Posterior vena cava (tissue), 2 donors: ENCODE measurements around the gene TIGD1. TPM values are rescaled to one million over a fixed set of nuclear protein-coding genes. Genes with fewer than 3 reads are reported as not detected.

ENCODE experiments used
- DNase-seq: peaks from one replicate; pipeline ENCODE4 v3.0.0-alpha.2; 2020; ENCODE audit warnings: low spot score
- intact Hi-C, 2 donors: fragments of 100-400 bp; cut with DNase I; formaldehyde crosslinking; loops; one replicate each; pipeline versions ENCODE4 v1.14.1 to v1.14.2; 2022 to 2023
- total RNA-seq, 2 donors: library from RNA; stranded (reverse); fragmentation: NEBNext Ultra II Directional; extraction: Animal tissue kit (Norgen Biotek cat#: 25700); gene quantifications; one replicate each; pipeline ENCODE4 v1.2.1, GENCODE V29; 2021
- donor health status: DM: yes; HTN: yes; CAD: no.
- donor health status: DM: yes; HTN: yes; CAD: no.

TIGD1 gene
- total RNA-seq, 2 donors from 2014 or later: 2.2 to 3.0 TPM

GRCh38 chr2:232529806-232530547, 20.4 kb downstream of the TIGD1 start:
- intact Hi-C loops: loop anchor here in 1 of 2 donors (10.0 kb wide), 2 partner anchors 85 to 615 kb away; no protein-coding TSS in a partner anchor

DNA sequence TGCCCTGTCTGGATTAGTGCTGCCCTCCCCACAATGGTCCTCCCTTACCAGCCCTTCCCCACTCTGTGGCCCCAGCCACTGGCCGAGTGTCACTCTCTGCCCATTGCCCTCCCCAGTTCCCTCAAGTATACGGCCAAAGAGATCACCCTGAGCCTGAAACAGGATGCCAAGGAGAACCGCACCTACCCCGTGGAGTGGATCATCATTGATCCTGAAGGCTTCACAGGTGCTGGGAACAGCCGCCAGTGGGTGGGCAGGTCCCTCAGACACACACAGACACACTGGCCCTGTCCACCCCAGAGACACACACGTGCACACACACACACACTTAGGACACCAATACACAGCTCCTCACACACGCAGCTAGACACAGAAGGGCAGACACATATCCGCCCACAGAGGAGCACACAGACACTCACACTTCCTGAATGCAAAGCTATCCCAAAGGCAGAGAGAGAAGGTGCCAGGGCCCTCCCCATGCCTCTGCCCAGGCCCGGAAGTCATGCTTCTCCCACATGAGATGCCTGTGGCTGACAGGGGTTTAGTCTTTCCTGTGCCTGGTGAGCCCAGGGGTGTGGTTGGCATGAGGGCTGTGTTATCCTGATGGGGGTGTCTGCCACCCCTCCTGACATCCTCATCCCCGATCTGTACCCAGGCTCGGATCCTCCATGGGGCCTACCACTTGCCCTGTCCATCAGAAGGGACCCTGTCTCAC, 21.5 kb downstream of the TIGD1 start:
- peak; percentile 70 for DNase-seq
- intact Hi-C loops: loop anchor here in 1 of 2 donors (10.0 kb wide), 2 partner anchors 84 to 614 kb away; no protein-coding TSS in a partner anchor

More at GRCh38 chr2:232529806-232530547, 20.4 kb downstream of the TIGD1 start:
- peak; percentile 66 for DNase-seq

DNA sequence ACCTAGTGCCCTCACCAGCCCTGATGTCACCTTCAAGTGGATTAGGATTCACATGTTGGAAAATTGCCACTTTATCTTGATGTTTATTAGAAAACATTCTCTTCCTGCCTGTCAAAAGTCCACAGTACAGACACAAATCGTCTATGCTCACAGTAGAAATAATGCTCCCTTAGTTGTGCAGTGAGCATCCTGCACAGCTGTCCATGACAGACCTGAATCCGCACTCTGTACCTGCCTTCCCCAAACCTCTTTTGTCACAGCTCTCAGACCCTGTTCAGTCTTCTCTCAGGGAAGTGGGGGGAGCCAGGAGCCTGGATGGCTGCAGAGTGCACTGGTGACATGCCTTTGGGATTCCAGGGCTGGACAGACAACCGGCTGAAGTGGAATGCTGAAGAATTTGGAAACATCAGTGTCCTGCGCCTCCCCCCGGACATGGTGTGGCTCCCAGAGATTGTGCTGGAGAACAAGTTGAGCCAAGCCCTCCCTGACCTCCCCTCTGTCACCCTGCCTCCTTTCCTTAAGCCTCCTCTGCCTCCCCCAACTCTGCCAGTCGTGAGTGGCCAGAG, 22.4 kb downstream of the TIGD1 start:
- DNase-seq: no peak
- intact Hi-C loops: loop anchor here in 1 of 2 donors (10.0 kb wide), 2 partner anchors 83 to 613 kb away; no protein-coding TSS in a partner anchor

GRCh38 chr2:232526372-232526941, 23.9 kb downstream of the TIGD1 start:
- intact Hi-C loops: loop anchor here in 1 of 2 donors (10.0 kb wide), 2 partner anchors 82 to 612 kb away; no protein-coding TSS in a partner anchor
- no peak for DNase-seq

DNA sequence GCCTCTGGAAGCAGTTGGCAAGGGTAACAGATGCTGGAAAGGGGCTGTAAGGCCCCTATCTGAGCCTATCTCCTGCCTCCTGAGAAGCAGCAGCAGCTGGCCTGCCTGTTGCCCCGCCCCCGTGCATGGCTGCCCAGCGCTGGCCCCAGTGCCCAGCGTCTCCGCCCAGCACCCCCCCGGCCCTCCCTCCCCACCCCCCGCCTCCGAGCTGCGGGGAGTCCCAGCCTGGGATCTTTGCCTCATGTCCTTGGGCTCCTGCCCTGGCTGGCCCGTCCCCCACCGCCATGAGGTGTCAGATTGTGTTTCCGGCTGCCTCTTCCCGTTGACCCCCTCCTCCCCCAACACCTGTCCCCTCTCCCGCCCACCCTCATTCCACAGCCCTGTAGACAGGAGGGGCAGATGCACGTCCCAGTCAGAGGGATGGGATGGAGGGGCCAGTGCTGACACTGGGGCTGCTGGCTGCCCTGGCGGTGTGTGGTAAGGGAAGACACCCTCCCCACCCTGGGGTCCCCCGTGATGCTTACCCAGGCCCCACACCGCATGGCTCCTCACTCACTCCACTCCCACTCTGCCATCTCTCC, 24.5 kb downstream of the TIGD1 start, which contains the start of gene CHRND:
Gene CHRND, plus strand, starts transcription at position 370 of the 581 bp plus-strand sequence. Its CDS starts 56 bp downstream, at position 426.
- intact Hi-C loops: loop anchor here in 1 of 2 donors (10.0 kb wide), 2 partner anchors 81 to 611 kb away; no protein-coding TSS in a partner anchor
- DNase-seq: no peak

DNA sequence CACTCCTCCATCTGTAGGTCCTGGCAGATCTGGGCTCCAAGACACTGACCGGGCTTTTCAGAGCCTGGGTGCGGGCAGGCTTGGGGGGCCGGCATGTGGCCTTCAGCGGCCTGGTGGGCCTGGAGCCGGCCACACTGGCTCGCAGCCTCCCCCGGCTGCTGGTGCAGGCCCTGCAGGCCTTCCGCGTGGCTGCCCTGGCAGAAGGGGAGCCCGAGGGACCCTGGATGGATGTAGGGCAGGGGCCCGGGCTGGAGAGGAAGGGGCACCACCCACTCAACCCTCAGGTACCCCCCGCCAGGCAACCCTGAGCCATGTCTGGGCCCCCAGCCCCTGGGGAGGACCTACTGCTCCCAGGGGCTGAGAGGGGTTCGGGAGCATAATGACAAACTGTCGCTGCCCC, 25.2 kb downstream of the TIGD1 start:
- intact Hi-C loops: loop anchor here in 1 of 2 donors (10.0 kb wide), 2 partner anchors 80 to 610 kb away; no protein-coding TSS in a partner anchor
- DNase-seq: no peak

DNA sequence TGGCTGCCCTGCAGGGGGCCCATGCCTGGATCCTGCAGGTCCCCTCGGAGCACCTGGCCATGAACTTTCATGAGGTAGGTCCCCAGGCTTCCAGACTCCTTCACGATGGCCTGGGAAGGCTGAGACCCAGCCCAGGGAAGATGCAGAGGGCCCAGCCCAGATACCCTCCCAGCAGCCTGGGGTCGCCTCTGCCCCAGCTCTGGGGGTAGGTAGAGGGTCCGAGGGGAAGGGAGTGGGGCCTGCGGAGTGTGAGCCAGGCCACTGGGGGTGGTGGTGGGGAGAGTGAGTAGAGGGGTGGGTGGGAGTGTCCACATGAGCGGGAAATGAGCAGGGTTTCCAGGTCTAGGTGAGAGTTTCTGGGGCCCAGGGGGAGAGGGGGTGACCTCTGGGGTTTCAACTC, 25.6 kb downstream of the TIGD1 start:
- intact Hi-C loops: loop anchor here in 1 of 2 donors (10.0 kb wide), 2 partner anchors 80 to 610 kb away; no protein-coding TSS in a partner anchor
- no peak for DNase-seq

DNA sequence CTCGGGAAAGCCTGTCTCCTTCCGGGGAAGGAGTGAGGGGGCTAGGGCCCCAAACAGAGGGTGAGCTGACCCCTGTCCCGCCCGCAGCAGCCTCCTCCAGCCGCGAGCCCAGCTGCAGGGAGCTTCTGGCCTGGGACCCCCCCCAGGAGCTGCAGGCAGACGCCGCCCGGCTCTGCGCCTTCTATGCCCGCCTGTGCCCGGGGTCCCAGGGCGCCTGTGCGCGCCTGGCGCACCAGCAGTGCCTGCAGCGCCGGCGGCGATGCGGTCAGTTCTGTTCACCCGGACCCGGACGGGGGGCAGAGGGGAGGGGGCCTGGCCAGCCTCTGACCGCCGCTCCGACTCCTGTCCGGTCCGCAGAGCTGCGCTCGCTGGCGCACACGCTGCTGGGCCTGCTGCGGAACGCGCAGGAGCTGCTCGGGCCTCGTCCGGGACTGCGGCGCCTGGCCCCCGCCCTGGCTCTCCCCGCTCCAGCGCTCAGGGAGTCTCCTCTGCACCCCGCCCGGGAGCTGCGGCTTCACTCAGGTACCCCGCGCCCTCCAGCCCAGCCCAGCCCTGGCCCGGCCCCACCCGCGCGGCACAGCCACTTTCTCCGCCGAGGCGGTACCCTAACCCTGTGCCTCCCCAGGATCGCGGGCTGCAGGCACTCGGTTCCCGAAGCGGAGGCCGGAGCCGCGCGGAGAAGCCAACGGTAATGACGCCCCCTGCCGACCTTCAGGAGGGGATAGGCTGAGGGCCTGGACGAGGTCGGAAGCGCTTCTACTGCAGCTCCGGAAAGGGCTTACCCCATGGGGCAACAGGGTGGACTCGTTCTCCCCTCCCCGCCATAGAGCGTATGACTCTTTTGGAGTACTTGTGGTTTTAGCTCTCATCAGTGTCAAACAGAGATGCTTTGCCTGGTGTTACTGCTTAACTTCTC, 26.4 kb downstream of the TIGD1 start:
- intact Hi-C loops: loop anchor here in 1 of 2 donors (10.0 kb wide), 2 partner anchors 79 to 609 kb away; no protein-coding TSS in a partner anchor

DNA sequence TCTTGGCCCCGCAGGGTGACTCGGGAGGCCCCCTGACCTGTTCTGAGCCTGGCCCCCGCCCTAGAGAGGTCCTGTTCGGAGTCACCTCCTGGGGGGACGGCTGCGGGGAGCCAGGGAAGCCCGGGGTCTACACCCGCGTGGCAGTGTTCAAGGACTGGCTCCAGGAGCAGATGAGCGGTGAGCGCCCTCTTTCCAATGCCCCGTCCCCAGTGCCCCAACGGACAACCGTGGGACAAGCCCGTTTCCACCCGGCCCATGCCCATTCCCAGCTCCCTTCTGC, 27.0 kb downstream of the TIGD1 start:
- no peak for DNase-seq
- intact Hi-C loops: loop anchor here in 1 of 2 donors (10.0 kb wide), 2 partner anchors 79 to 609 kb away; no protein-coding TSS in a partner anchor

More for the DNA sequence above, 26.4 kb downstream of the TIGD1 start:
- DNase-seq: no peak

DNA sequence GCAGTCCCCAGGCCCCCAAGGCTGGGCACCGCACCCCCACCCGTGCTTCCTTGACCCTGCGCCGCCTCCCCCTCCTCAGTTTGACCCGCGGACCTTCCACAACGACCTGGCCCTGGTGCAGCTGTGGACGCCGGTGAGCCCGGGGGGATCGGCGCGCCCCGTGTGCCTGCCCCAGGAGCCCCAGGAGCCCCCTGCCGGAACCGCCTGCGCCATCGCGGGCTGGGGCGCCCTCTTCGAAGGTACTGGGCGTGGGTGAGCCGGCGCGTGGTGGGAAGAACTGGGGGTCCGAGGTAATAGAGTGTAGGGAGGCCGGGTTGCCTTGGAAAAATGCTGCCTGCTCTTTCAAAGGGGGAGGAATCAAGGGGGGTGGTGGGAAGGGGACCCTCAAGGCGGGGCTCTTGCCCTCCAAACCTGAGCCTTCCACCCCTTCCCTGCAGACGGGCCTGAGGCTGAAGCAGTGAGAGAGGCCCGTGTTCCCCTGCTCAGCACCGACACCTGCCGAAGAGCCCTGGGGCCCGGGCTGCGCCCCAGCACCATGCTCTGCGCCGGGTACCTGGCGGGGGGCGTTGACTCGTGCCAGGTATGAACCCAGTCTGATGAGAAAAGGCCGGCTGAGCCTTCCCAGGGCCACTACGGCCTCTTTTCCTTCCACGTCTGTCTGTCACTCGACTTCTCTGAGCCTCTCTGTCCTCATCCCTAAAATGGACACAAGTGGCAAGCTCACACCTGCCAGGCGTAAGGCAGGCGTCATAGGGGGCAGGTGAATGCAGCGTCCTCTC, 27.5 kb downstream of the TIGD1 start:
- intact Hi-C loops: loop anchor here in 1 of 2 donors (10.0 kb wide), 2 partner anchors 78 to 608 kb away; no protein-coding TSS in a partner anchor
- no peak for DNase-seq

GRCh38 chr2:232521959-232522622, 28.3 kb downstream of the TIGD1 start:
- intact Hi-C loops: loop anchor here in 1 of 2 donors (10.0 kb wide), 2 partner anchors 77 to 607 kb away; no protein-coding TSS in a partner anchor
- no peak for DNase-seq

- intact Hi-C loops: loop anchor here in 1 of 2 donors (10.0 kb wide), 2 partner anchors 76 to 606 kb away; no protein-coding TSS in a partner anchor
- DNase-seq: no peak
These were observed 29.3 kb downstream of the TIGD1 start for GRCh38 chr2:232521098-232521497.

- no peak for DNase-seq
- intact Hi-C loops: loop anchor here in 1 of 2 donors (10.0 kb wide), 2 partner anchors 76 to 606 kb away; no protein-coding TSS in a partner anchor
These were observed 29.9 kb downstream of the TIGD1 start for GRCh38 chr2:232520489-232520888.

- no peak for DNase-seq
- intact Hi-C loops: loop anchor here in 1 of 2 donors (10.0 kb wide), 2 partner anchors 75 to 605 kb away; no protein-coding TSS in a partner anchor
These were observed 30.5 kb downstream of the TIGD1 start, which contains the start of gene PRSS56 for GRCh38 chr2:232519581-232520438. TSS of gene PRSS56 (plus strand) at chr2:232520388. CDS start at chr2:232520599, 211 bp downstream.

- no peak for DNase-seq
- intact Hi-C loops: no loop called here
These were observed 31.5 kb downstream of the TIGD1 start for GRCh38 chr2:232518844-232519243.
